Suppressor macrophage treated with lipopolysaccharide for 1 hour (primary cell): ENCODE data around the gene SLC30A7.
"Not testable (repeated sequence)": the region's sequence is repeated elsewhere in the genome, so short reads cannot be mapped to it uniquely, and the experiment has no call there.

Source experiments
- DNase-seq, 3 donors: peaks; one replicate each; pipeline ENCODE4 v3.0.0-alpha.2; 2020 to 2022

The SLC30A7 gene

GRCh38 chr1:100941580-100942216, 45.8 kb downstream of the SLC30A7 start:
- no peak for DNase-seq

- no peak for DNase-seq
Observed at GRCh38 chr1:100942304-100943046, 46.6 kb downstream of the SLC30A7 start.

GRCh38 chr1:100943533-100943932, 47.6 kb downstream of the SLC30A7 start:
- DNase-seq = no peak

DNA sequence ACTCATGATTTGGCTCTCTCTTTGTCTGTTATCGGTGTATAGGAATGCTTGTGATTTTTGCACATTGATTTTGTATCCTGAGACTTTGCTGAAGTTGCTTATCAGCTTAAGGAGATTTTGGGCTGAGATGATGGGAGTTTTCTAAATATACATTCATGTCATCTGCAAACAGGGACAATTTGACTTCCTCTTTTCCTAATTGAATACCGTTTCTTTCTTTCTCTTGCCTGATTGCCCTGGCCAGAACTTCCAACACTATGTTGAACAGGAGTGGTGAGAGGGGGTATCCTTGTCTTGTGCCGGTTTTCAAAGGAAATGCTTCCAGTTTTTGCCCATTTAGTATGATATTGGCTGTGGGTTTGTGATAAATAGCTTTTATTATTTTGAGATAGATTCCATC, 50.2 kb downstream of the SLC30A7 start:
- not testable (repeated sequence) for DNase-seq

DNA sequence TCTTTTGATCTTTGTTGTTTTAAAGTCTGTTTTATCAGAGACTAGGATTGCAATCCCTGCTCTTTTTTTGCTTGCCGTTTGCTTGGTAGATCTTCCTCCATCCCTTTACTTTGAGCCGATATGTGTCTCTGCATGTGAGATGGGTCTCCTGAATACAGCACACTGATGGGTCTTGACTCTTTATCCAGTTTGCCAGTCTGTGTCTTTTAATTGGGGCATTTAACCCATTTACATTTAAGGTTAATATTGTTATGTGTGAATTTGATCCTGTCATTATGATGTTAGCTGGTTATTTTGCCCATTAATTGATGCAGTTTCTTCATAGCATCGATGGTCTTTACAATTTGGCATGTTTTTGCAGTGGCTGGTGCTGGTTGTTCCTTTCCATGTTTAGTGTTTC, 51.9 kb downstream of the SLC30A7 start:
- DNase-seq = not testable (repeated sequence)

DNA sequence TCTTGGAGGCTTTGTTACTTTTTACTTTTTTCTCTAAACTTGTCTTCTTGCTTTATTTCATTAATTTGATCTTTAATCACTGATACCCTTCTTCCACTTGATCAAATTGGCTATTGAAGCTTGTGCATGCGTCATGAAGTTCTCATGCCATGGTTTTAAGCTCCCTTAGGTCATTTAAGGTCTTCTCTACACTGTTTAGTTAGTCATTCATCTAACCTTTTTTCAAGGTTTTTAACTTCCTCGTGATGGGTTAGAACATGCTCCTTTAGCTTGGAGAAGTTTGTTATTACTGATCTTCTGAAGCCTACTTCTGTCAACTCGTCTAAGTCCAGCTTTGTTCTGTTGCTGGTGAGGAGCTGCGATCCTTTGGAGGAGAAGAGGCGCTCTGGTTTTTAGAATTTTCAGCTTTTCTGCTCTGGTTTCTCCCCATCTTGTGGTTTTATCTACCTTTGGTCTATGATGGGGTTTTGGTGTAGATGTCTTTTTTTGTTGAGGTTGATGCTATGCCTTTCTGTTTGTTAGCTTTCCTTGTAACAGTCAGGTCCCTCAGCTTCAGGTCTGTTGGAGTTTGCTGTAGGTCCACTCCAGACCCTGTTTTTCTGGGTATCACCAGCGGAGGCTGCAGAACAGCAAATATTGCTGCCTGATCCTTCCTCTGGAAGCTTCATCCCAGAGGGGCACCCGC, 53.0 kb downstream of the SLC30A7 start:
- DNase-seq = not testable (repeated sequence)

DNA sequence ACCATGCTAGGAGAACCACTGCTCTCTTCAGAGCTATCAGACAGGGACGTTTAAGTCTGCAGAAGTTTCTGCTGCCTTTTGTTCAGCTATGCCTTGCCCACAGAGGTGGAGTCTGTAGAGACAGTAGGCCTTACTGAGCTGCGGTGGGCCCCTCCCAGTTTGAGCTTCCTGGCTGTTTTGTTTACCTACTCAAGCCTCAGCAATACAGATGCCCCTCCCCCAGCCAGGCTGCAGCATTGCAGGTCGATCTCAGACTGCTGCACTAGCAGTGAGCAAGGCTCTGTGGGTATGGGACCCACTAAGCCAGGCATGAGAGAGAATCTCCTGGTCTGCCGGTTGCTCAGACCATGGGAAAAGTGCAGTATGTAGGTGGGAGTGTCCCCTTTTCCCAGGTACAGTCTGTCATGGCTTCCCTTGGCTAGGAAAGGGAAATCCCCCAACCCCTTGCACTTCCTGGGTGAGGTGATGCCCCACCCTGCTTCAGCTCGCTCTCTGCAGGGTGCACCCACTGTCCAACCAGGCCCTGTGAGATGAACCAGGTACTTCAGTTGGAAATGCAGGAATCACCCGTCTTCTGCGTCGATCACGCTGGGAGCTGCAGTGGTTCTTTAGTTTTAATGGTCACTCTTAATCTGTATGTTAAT, 53.7 kb downstream of the SLC30A7 start:
- DNase-seq = not testable (repeated sequence)

GRCh38 chr1:100950337-100950736, 54.4 kb downstream of the SLC30A7 start:
- no peak for DNase-seq

DNA sequence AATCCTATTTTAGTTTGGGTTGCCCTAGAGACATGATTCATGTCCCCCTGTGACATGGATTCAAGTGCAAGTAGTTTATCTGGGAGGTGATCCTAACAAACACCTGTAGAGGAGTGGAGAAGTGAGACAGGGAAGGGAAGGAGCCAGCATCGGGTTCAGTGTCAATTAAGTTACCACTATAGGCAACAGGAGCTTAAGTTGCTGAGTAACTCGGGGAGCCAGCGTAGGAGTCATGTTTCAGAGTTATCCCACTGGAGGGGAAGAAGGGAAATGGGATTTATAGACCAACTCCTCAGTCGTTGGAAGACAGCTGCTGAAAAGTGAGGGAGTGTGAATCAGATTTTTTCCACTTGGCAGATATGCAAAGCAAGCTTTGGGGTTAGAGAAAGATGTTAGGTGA, 54.9 kb downstream of the SLC30A7 start:
- DNase-seq = no peak

DNA sequence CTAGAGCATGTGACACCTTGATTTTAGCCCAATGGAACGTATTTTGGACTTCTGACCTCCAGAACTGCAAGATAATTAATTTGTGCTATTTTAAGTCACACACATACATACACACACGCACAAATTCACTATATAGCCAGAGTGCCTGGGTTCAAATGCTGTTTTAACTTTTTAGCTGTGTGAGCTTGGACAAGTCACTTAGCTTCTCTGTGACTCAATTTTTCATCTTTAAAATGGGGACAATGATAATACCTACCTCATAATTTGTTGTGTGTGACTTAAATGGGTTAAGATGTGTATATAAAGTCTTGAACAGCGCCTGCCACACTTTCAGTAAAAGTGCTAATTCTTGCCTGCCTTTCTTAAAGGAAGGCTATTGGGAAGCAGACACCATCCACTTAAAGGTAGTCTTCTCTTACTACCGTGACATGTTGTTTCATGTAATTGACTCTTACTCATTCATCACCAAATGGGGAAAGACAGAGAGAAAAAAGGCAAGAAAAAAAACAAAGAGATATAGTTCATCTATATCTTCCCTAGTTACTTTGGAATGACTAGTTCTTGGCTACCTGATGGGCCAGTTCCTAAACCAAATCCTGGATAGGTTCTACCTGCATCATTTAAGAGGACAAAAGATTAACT, 56.3 kb downstream of the SLC30A7 start:
- no peak for DNase-seq

GRCh38 chr1:100952970-100953369, 57.1 kb downstream of the SLC30A7 start:
- not testable (repeated sequence) for DNase-seq

DNA sequence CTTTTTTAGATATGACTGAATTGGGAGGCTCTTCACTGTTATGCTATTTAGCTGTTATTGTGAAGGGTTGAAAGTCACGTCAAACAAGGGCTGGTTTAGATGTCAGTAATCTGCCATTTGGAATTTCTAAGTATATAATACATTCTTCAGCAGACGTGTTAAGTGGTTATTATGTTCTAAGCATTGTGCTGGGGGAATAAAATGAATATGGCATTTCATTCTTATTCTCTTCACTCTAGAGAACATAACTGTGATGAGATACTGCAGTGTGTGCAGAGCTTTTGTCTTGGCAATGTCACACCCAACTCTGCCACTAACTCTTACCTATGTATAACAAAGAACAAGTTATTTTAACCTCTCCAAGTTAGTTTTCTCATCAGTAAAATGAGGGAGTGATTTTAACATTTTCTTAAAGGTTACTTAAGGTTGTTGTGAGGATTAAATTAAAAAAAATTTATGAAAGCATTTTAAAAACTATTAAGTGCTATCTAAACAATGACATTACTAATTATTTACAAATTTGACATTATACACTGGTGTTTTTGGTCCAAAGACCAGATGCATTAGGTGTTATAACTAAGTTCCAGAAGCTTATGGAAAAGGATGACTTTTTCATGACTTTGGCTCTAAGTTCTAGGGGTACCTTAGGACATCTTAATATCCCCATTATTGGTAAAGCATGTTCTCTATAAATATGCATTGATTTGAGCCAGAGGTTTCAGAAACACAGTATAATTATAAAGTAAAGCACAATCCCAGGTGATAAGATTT, 58.3 kb downstream of the SLC30A7 start:
- DNase-seq = no peak

DNA sequence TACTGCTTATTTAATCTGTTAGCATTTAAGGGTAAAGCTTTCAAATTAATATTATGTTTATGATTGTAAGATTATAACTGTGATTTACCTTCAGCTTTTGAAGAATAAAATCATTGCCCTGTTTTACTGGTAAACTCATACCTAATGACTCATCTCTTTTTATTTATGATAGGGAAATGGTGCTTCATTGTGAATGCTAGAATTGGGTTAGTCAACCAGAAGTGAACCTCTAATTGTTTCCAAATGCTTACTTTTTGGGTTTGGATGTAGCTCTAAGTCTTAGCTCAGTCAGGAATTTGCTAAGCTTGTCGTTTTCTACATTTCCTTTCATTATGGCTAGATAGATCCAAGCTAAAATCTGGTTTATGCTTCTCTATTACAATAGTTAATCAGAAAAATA, 59.4 kb downstream of the SLC30A7 start:
- DNase-seq = no peak

- DNase-seq = no peak
Observed at GRCh38 chr1:100959502-100960060, 63.7 kb downstream of the SLC30A7 start.

DNA sequence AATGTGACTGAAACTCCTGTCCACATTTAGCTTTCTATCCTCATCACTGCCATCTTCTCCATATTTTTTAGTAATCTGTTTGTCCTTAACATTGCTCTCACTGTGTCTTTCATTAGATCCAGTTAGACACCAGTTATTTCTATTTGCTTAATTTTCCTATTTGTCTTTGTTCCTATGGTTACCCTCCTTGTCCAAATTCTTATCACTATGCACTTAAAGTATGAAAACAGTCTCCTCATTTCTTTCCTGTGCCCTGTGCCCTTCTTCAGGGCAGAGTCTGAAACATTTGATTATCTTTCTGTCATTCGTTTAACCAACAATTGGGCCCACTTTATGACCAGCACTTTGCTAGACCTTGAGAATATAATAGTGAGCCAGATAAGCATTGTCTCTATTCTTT, 64.2 kb downstream of the SLC30A7 start:
- no peak for DNase-seq

DNA sequence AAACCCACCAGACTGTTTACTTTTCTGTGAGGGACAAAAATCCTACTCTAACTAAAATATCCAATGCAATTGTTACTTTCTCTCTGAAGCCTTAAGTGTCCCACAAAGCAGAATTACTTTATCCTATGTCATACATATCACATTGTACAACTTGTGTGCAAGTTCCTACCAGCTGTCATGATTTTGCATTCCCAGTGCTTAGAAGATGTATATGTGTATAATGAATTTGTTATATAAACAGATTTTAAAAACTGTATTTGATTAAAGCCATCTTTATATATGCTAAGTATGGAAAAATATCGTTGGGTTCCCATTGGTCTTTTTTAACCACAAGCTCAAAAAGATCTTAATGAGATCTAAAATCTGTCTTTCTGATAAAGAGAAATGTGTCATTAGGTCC, 72.7 kb downstream of the SLC30A7 start:
- DNase-seq = no peak

DNA sequence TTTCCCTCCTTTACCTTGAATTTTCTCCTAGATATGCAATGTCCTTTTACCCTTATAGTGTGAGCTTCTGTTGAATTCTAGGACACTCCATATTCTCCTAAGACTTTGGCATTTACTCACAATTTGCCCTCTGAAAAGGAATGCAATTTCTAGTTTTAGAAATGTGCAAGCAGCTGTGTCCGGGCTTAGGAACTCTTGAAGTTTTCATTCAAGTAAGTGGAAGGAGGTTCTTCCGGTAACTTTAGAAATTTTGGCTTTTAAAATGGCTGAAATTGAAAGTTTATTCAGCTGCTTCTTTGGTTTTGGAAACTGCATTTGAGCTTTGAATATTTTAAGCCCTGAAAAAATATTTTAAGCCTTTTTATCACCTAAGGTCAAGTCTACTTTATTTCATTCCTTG, 73.4 kb downstream of the SLC30A7 start:
- no peak for DNase-seq

DNA sequence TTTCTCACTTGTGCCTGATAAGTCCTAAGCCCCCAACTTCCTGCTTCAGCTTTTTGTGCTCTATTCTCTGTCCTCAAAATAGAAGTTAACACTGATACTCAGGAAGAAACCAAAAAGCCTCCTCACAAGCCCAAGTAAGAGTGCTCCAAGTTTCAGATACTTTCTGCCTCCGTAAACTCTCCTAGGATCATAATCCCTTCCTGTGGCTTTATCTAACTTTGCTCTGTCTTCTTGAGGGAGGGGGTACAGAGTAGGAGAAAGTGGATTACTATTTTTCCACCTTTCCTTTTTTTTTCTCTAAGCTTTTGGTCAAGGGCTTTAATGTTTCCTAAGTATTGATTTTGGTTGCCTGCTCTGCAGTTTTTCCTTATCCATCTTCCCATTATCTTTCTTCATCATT, 75.1 kb downstream of the SLC30A7 start:
- DNase-seq = no peak

GRCh38 chr1:100972185-100972584, 76.3 kb downstream of the SLC30A7 start:
- no peak for DNase-seq

GRCh38 chr1:100976936-100977335, 81.0 kb downstream of the SLC30A7 start:
- DNase-seq = no peak

GRCh38 chr1:100979631-100980030, 83.7 kb downstream of the SLC30A7 start:
- no peak for DNase-seq

GRCh38 chr1:100982793-100983192, 86.9 kb downstream of the SLC30A7 start:
- DNase-seq = no peak
